HepG2 (cell line): ENCODE results near the gene LCAT. TPM values are rescaled to one million over a fixed set of nuclear protein-coding genes. Genes with fewer than 3 reads are reported as not detected.

Source experiments
- ATAC-seq: fragments of 200-7000 bp; cut with Tn5 transposase; 3 replicates; pipeline ENCODE4 v1.9.1; 2020; ENCODE audit warnings: mild to moderate bottlenecking, moderate library complexity
- BruUV-seq: library from RNA; stranded (reverse); fragments of 400-500 nt; replicated peaks from 2 replicates; lab custom pipeline; 2021; lab: Mats Ljungman, UMichigan
- CTCF ChIA-PET: fragments of 300-600 bp; formaldehyde crosslinking; extraction: SDS; loops from one replicate; lab custom pipeline; 2021; ENCODE audit warnings: low total read pairs, inconsistent platforms, low intra/inter-chr PET ratio; lab: Yijun Ruan, JAX
- POLR2A ChIA-PET: fragments of 350-600 bp; sonication (Branson Sonifier 250); formaldehyde crosslinking; loops from one replicate; lab custom pipeline; 2020; ENCODE audit warnings: antibody characterized with exemption, inconsistent platforms; lab: Yijun Ruan, JAX
- DNase-seq: peaks from one replicate; pipeline ENCODE4 v3.0.0-alpha.2; 2015; ENCODE audit warnings: low spot score
- FAIRE-seq: peaks from 3 replicates; lab custom pipeline; 2011; peaks lifted over from hg19 to GRCh38; lab: Jason Lieb, UNC
- H2AFZ ChIP-seq: one replicate; pipeline ENCODE4 v1.6.1; 2011; ENCODE audit warnings: low read length, inconsistent platforms
- H3K27ac ChIP-seq: fragments of 300-600 bp; 3 replicates; pipeline ENCODE4 v1.8.0; 2011; ENCODE audit warnings: mixed run types, mild to moderate bottlenecking, mixed read lengths, low read length, inconsistent platforms; ENCODE audit not compliant: insufficient read depth; ENCODE audit errors: extremely low read length
- H3K27me3 ChIP-seq, 2 experiments: fragments of 200-600 bp in 1 of 2; 2 replicates in 1 of 2; 3 replicates in 1 of 2; pipeline versions ENCODE4 v1.6.0 to v1.8.0; 2011; ENCODE audit warnings: low read length in 2 of 2, mild to moderate bottlenecking in 2 of 2, moderate library complexity in 2 of 2, inconsistent platforms in 1 of 2; ENCODE audit not compliant: insufficient read depth in 2 of 2, control insufficient read depth in 1 of 2
- H3K36me3 ChIP-seq, 2 experiments: fragments of 200-600 bp in 1 of 2; replicated peaks in 1 of 2; 2 replicates in 1 of 2; 3 replicates in 1 of 2; pipeline versions ENCODE4 v1.5.1 to v1.8.0; 2011; ENCODE audit warnings: low read length in 2 of 2, inconsistent platforms in 1 of 2; ENCODE audit not compliant: insufficient read depth in 2 of 2, control insufficient read depth in 1 of 2
- H3K4me1 ChIP-seq: 2 replicates; pipeline ENCODE4 v1.5.1; 2012; ENCODE audit warnings: low read length, inconsistent platforms; ENCODE audit not compliant: insufficient read depth
- H3K4me2 ChIP-seq: 2 replicates; pipeline ENCODE4 v1.6.0; 2011; ENCODE audit warnings: low read depth, low read length, inconsistent platforms
- H3K4me3 ChIP-seq, 3 experiments: fragments of 200-600 bp in 1 of 3; sonication (generic), shearing (Covaris generic) in 1 of 3; replicated peaks in 1 of 3; 2 replicates each; pipeline ENCODE4 v1.5.1; 2011 to 2016; ENCODE audit warnings: low read length in 3 of 3, inconsistent platforms in 2 of 3, low read depth in 2 of 3, mild to moderate bottlenecking in 2 of 3, control low read depth in 1 of 3, mixed read lengths in 1 of 3; ENCODE audit not compliant: insufficient read depth in 1 of 3
- H3K79me2 ChIP-seq: one replicate; pipeline ENCODE4 v1.6.1; 2011; ENCODE audit warnings: low read length, inconsistent platforms; ENCODE audit not compliant: insufficient read depth
- H3K9ac ChIP-seq: 2 replicates; pipeline ENCODE4 v1.6.0; 2011; ENCODE audit warnings: mild to moderate bottlenecking, low read depth, low read length, inconsistent platforms; ENCODE audit not compliant: insufficient read depth
- H3K9me3 ChIP-seq: 2 replicates; pipeline ENCODE4 v1.5.1; 2012; ENCODE audit warnings: mild to moderate bottlenecking, low read length
- H4K20me1 ChIP-seq: 2 replicates; pipeline ENCODE4 v1.6.0; 2011; ENCODE audit warnings: inconsistent platforms, mild to moderate bottlenecking, low read length, moderate library complexity; ENCODE audit not compliant: insufficient read depth
- AGO2 ChIP-seq: fragments of 200-400 bp; formaldehyde crosslinking; optimal IDR thresholded peaks from 2 replicates; pipeline ENCODE3; 2017; ENCODE audit warnings: mild to moderate bottlenecking, low read depth, low read length, moderate library complexity
- FOXK1 ChIP-seq: sonication (generic); formaldehyde crosslinking; IDR thresholded peaks from 2 replicates; pipeline ENCODE4 v1.4.0; 2020; ENCODE audit warnings: low read depth, missing genetic modification reagents, borderline replicate concordance
- HNF1B ChIP-seq: sonication (generic); formaldehyde crosslinking; IDR thresholded peaks from 2 replicates; pipeline ENCODE4 v1.5.1; 2020; ENCODE audit warnings: mild to moderate bottlenecking, moderate library complexity, missing genetic modification reagents
- NFIC ChIP-seq: IDR thresholded peaks from 2 replicates; pipeline ENCODE4 v1.6.1; 2012; ENCODE audit warnings: mild to moderate bottlenecking, low read length, inconsistent platforms
- PLSCR1 ChIP-seq: sonication (generic); formaldehyde crosslinking; IDR thresholded peaks from 2 replicates; pipeline ENCODE4 v1.5.0; 2020; ENCODE audit warnings: missing genetic modification reagents, mild to moderate bottlenecking, borderline replicate concordance
- RBFOX2 ChIP-seq: fragments of 200-400 bp; formaldehyde crosslinking; IDR thresholded peaks from 2 replicates; pipeline ENCODE4 v1.6.1; 2017; ENCODE audit warnings: low read depth, mild to moderate bottlenecking, low read length
- RBM22 ChIP-seq: fragments of 200-400 bp; formaldehyde crosslinking; optimal IDR thresholded peaks from 2 replicates; pipeline ENCODE3; 2017; ENCODE audit warnings: mild to moderate bottlenecking, low read length, moderate library complexity
- ZNF331 ChIP-seq: sonication (generic); formaldehyde crosslinking; IDR thresholded peaks from 2 replicates; pipeline ENCODE4 v1.4.0; 2020; ENCODE audit warnings: missing genetic modification reagents
- WGBS: methylation state at CpG from one replicate; pipeline ENCODE4 v1.1.6; 2017; ENCODE audit warnings: low lambda C conversion rate; 5-methylcytosine and 5-hydroxymethylcytosine counted together
- in situ Hi-C: cut with HindIII; loops from 2 replicates; pipeline ENCODE4 v1.10.0; 2017; ENCODE audit warnings: low pct_unique_long_range_greater_than_20kb; ENCODE audit not compliant: extremely low pct_ligation_motif_present
- intact Hi-C: fragments of 100-400 bp; cut with micrococcal nuclease; formaldehyde crosslinking; loops from one replicate; pipeline ENCODE4 v1.10.0; 2022; ENCODE audit not compliant: unreplicated experiment
- polyA plus RNA-seq, 8 experiments: library from polyadenylated mRNA; depleted of rRNA in 3 of 8; stranded (reverse) in 7 of 8; unstranded in 1 of 8; fragments of >200 nt; fragmentation: Illumina TruSeq in 4 of 8; extraction: Trizol in 4 of 8; gene quantifications; 2 replicates each; pipeline versions ENCODE4 v1.2.1 to v1.2.3, GENCODE V29; 2011 to 2016; ENCODE audit warnings: low read depth in 4 of 8, missing spikeins in 1 of 8, mixed read lengths in 1 of 8; ENCODE audit not compliant: insufficient read depth in 1 of 8
- total RNA-seq, 5 experiments: library from RNA; depleted of rRNA; stranded (reverse); fragments of >200 nt; fragmentation: Illumina TruSeq; extraction: Trizol; gene quantifications; 2 replicates each; pipeline ENCODE4 v1.2.3, GENCODE V29; 2016; ENCODE audit warnings: low read depth in 1 of 5
- TF ChIP-seq, protein P1 (sequence below): sonication (generic); formaldehyde crosslinking; IDR thresholded peaks from 2 replicates; pipeline ENCODE4 v1.5.1; 2020; ENCODE audit warnings: missing genetic modification reagents, mild to moderate bottlenecking, borderline replicate concordance

Gene LCAT
- total and polyA plus RNA-seq, 2 of the 13 experiments (the other 11 are each of a cell fraction or from before 2014, with no cell fraction given) = 36.1 to 38.9 TPM

GRCh38 chr16:67959536-67960329 is 15.8 kb upstream of the LCAT start:
- H3K27ac ChIP-seq = no peak overlapping the region
- ChIA-PET POLR2A (interaction anchor here (1.9 to 12.9 kb wide), 2 partner anchors 10 to 14 kb away, joined by 4 to 226 read pairs; partner anchors contain the start of gene LCAT), CTCF (no interaction called here)
- H2AFZ ChIP-seq = no peak overlapping the region
- H3K4me2 ChIP-seq = no peak overlapping the region
- peaks cover 27% of the 10 kb centered on the region for H3K4me1 ChIP-seq
- in situ Hi-C loops = no loop called here
- WGBS = 95% methylated on average over 11 of the region's 11 CpGs
- no TSS peak for BruUV-seq
- peaks cover 52 to 75% of the 10 kb centered on the region in 2 experiments for H3K36me3 ChIP-seq
- H3K27me3 ChIP-seq = no peaks in the 10 kb centered on the region
- H3K79me2 ChIP-seq = peaks cover 32% of the 10 kb centered on the region
- ATAC-seq (no peak), FAIRE-seq (no peak), DNase-seq (no peak)
- TF ChIP-seq FOXK1 (no peak), RBFOX2 (peak; percentile 36; the same call in 1 of the 2 replicates), ZNF331 (no peak), NFIC (no peak), HNF1B (CRISPR knock-in tag) (0 out of 2 replicates have a peak, but pooled peaks have one; percentile 18), RBM22 (no peak), PLSCR1 (0 out of 2 replicates have a peak, but pooled peaks have one; percentile 19), AGO2 (peak; percentile 6)
- TF ChIP-seq, protein P1, sequence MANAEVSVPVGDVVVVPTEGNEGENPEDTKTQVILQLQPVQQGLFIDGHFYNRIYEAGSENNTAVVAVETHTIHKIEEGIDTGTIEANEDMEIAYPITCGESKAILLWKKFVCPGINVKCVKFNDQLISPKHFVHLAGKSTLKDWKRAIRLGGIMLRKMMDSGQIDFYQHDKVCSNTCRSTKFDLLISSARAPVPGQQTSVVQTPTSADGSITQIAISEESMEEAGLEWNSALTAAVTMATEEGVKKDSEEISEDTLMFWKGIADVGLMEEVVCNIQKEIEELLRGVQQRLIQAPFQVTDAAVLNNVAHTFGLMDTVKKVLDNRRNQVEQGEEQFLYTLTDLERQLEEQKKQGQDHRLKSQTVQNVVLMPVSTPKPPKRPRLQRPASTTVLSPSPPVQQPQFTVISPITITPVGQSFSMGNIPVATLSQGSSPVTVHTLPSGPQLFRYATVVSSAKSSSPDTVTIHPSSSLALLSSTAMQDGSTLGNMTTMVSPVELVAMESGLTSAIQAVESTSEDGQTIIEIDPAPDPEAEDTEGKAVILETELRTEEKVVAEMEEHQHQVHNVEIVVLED (CRISPR knock-in tag) = no peak
- intact Hi-C loops = no loop called here
- H4K20me1 ChIP-seq = peaks cover 9% of the 10 kb centered on the region; the same call in 1 of the 2 replicates
- no peaks in the 10 kb centered on the region for H3K9me3 ChIP-seq
- H3K4me3 ChIP-seq = no peak overlapping the region
- H3K9ac ChIP-seq = no peak overlapping the region
